Mammary epithelial cell (primary cell): ENCODE results near the gene ICE1.

Experiments
- EZH2 ChIP-seq: IDR thresholded peaks from 2 replicates; pipeline ENCODE4 v1.6.1; 2012; ENCODE audit warnings: low read length, inconsistent platforms, borderline replicate concordance
- TF ChIP-seq, protein P1 (sequence below), 2 donors: IDR thresholded peaks in 1 of 2; conservative IDR thresholded peaks in 1 of 2; 2 replicates each; pipeline ENCODE4 v1.5.1; 2011 to 2012; ENCODE audit warnings: inconsistent platforms in 2 of 2, low read length in 2 of 2, mild to moderate bottlenecking in 2 of 2, control low read depth in 1 of 2, low read depth in 1 of 2; ENCODE audit not compliant: insufficient read depth in 1 of 2; ENCODE audit errors: extremely low read depth in 1 of 2

DNA sequence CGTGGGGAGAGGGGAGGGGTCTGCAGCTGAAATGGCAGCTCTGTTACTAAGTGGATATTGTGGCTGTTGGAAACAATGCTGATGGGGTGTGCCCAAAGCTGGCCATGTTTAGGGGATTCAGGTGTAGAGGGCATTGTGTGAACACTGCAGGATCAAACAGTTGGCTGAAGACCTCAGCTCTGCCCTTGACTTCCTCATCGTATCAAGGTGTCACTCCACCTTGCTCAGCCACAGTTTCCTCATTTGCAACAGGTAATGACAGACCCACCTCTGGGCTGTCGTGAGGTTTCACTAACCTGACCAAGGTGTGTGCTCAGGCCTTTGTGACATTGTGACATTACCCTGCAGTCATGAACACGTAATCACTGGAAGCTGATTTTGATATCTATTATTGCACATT lies 111.9 kb downstream of the ICE1 start:
- no peak for TF ChIP-seq EZH2
- TF ChIP-seq, protein P1, sequence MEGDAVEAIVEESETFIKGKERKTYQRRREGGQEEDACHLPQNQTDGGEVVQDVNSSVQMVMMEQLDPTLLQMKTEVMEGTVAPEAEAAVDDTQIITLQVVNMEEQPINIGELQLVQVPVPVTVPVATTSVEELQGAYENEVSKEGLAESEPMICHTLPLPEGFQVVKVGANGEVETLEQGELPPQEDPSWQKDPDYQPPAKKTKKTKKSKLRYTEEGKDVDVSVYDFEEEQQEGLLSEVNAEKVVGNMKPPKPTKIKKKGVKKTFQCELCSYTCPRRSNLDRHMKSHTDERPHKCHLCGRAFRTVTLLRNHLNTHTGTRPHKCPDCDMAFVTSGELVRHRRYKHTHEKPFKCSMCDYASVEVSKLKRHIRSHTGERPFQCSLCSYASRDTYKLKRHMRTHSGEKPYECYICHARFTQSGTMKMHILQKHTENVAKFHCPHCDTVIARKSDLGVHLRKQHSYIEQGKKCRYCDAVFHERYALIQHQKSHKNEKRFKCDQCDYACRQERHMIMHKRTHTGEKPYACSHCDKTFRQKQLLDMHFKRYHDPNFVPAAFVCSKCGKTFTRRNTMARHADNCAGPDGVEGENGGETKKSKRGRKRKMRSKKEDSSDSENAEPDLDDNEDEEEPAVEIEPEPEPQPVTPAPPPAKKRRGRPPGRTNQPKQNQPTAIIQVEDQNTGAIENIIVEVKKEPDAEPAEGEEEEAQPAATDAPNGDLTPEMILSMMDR (conservative IDR thresholded peaks at IDR 0.05 in 1 of 2, IDR thresholded peaks at IDR 0.05 in 1 of 2; ENCODE audit: extremely low read depth in 1 of 2, insufficient read depth in 1 of 2, low read depth in 1 of 2, low read length in 2 of 2) = no peak
